H1 (cell line): ENCODE results near the gene CEACAM16. TPM values are rescaled to one million over a fixed set of nuclear protein-coding genes. Genes with fewer than 3 reads are reported as not detected.
A peak's percentile ranks its signal among the peaks of the same experiment; 100 is the strongest.

Source experiments
- CTCF ChIA-PET: fragments of 300-600 bp; sonication (Branson Sonifier 250); formaldehyde crosslinking; loops from one replicate; lab custom pipeline; 2021; ENCODE audit not compliant: partially characterized antibody; lab: Charles Lee
- POLR2A ChIA-PET: fragments of 300-600 bp; sonication (Branson Sonifier 250); formaldehyde crosslinking; loops from one replicate; lab custom pipeline; 2021; ENCODE audit warnings: inconsistent platforms; ENCODE audit not compliant: partially characterized antibody; lab: Charles Lee
- DNase-seq, 2 experiments: peaks; one replicate each; pipeline versions ENCODE4 v3.0.0 to v3.0.0-alpha.2; 2010 to 2022; ENCODE audit warnings: low spot score in 2 of 2, low read depth in 1 of 2, mixed read lengths in 1 of 2
- FAIRE-seq: peaks from 2 replicates; lab custom pipeline; 2011; peaks lifted over from hg19 to GRCh38; lab: Jason Lieb, UNC
- H2AFZ ChIP-seq: 2 replicates; pipeline ENCODE4 v1.8.1; 2012; ENCODE audit warnings: low read length, inconsistent platforms
- H2AK5ac ChIP-seq: 2 replicates; pipeline ENCODE4 v1.6.1; 2013; ENCODE audit warnings: low read depth, low read length
- H2BK120ac ChIP-seq: replicated peaks from 2 replicates; pipeline ENCODE3; 2013; ENCODE audit warnings: low read depth, low read length, inconsistent platforms
- H2BK12ac ChIP-seq: 2 replicates; pipeline ENCODE4 v1.6.1; 2013; ENCODE audit warnings: low read depth, low read length
- H2BK15ac ChIP-seq: 2 replicates; pipeline ENCODE4 v1.6.1; 2013; ENCODE audit warnings: low read length
- H2BK20ac ChIP-seq: 2 replicates; pipeline ENCODE4 v1.6.1; 2013; ENCODE audit warnings: low read length
- H2BK5ac ChIP-seq: 2 replicates; pipeline ENCODE4 v1.6.1; 2013; ENCODE audit warnings: low read depth, low read length
- H3K14ac ChIP-seq: 2 replicates; pipeline ENCODE4 v1.6.1; 2013; ENCODE audit warnings: inconsistent platforms; ENCODE audit not compliant: insufficient read length
- H3K18ac ChIP-seq: 2 replicates; pipeline ENCODE4 v1.6.1; 2013; ENCODE audit warnings: low read length; ENCODE audit errors: extremely low read depth
- H3K23ac ChIP-seq: 2 replicates; pipeline ENCODE4 v1.6.1; 2013; ENCODE audit warnings: inconsistent platforms; ENCODE audit not compliant: insufficient read length
- H3K23me2 ChIP-seq: 2 replicates; pipeline ENCODE4 v1.6.1; 2013; ENCODE audit warnings: low read depth, low read length
- H3K27ac ChIP-seq: 2 replicates; pipeline ENCODE4 v1.6.1; 2011; ENCODE audit warnings: low read depth, low read length, inconsistent platforms
- H3K27me3 ChIP-seq, 4 experiments: replicated peaks in 1 of 4; 1 replicate in 1 of 4; 2 replicates in 3 of 4; pipeline versions ENCODE4 v1.6.1 to v1.8.1; 2011 to 2013; ENCODE audit warnings: low read length in 3 of 4, mild to moderate bottlenecking in 3 of 4, inconsistent platforms in 2 of 4, mixed read lengths in 2 of 4, moderate library complexity in 1 of 4; ENCODE audit not compliant: control insufficient read depth in 3 of 4, insufficient read depth in 3 of 4; ENCODE audit errors: extremely low read depth in 1 of 4
- H3K36me3 ChIP-seq, 4 experiments: 2 replicates each; pipeline versions ENCODE4 v1.6.1 to v1.8.1; 2011 to 2013; ENCODE audit warnings: mild to moderate bottlenecking in 4 of 4, low read length in 3 of 4, moderate library complexity in 2 of 4, control low read depth in 1 of 4, inconsistent platforms in 1 of 4; ENCODE audit not compliant: insufficient read depth in 4 of 4, control insufficient read depth in 2 of 4
- H3K4ac ChIP-seq: replicated peaks from 2 replicates; pipeline ENCODE3; 2013; ENCODE audit warnings: low read length, low read depth, mixed read lengths, inconsistent platforms; ENCODE audit not compliant: insufficient read length
- H3K4me1 ChIP-seq, 4 experiments: replicated peaks in 1 of 4; 1 replicate in 1 of 4; 2 replicates in 3 of 4; pipeline versions ENCODE4 v1.6.1 to v1.8.1; 2011 to 2013; ENCODE audit warnings: low read length in 3 of 4, inconsistent platforms in 2 of 4, mixed read lengths in 1 of 4; ENCODE audit not compliant: insufficient read depth in 4 of 4, control insufficient read depth in 3 of 4
- H3K4me2 ChIP-seq, 2 experiments: 2 replicates each; pipeline versions ENCODE4 v1.6.1 to v1.8.1; 2011 to 2013; ENCODE audit warnings: low read depth in 2 of 2, low read length in 2 of 2, control low read depth in 1 of 2, inconsistent platforms in 1 of 2, mild to moderate bottlenecking in 1 of 2; ENCODE audit not compliant: insufficient read depth in 1 of 2
- H3K4me3 ChIP-seq, 4 experiments: fragments of 200-600, 300-600 bp in 1 of 4; sonication (generic), shearing (Covaris generic), sonication (Bioruptor Twin) in 1 of 4; 2 replicates each; pipeline versions ENCODE4 v1.5.1 to v1.8.1; 2011 to 2016; ENCODE audit warnings: low read length in 4 of 4, low read depth in 3 of 4, control low read depth in 2 of 4, inconsistent platforms in 2 of 4, mild to moderate bottlenecking in 2 of 4, mixed read lengths in 1 of 4, moderate library complexity in 1 of 4; ENCODE audit not compliant: insufficient read depth in 2 of 4; ENCODE audit errors: extremely low read depth in 1 of 4
- H3K56ac ChIP-seq: replicated peaks from 2 replicates; pipeline ENCODE3; 2013; ENCODE audit warnings: low read depth, mild to moderate bottlenecking, mixed read lengths, low read length, inconsistent platforms; ENCODE audit not compliant: insufficient read length
- H3K79me1 ChIP-seq: 2 replicates; pipeline ENCODE4 v1.6.1; 2013; ENCODE audit warnings: low read depth, low read length, control low read depth
- H3K79me2 ChIP-seq, 2 experiments: 2 replicates each; pipeline versions ENCODE4 v1.6.1 to v1.8.1; 2012 to 2013; ENCODE audit warnings: low read length in 2 of 2, mild to moderate bottlenecking in 2 of 2, inconsistent platforms in 1 of 2; ENCODE audit not compliant: insufficient read depth in 2 of 2, control insufficient read depth in 1 of 2
- H3K9ac ChIP-seq, 4 experiments: replicated peaks in 1 of 4; 1 replicate in 1 of 4; 2 replicates in 3 of 4; pipeline versions ENCODE4 v1.6.1 to v1.8.1; 2011 to 2013; ENCODE audit warnings: low read depth in 3 of 4, low read length in 3 of 4, control low read depth in 2 of 4, mild to moderate bottlenecking in 2 of 4, moderate library complexity in 2 of 4, inconsistent platforms in 1 of 4; ENCODE audit errors: extremely low read depth in 1 of 4
- H3K9me3 ChIP-seq, 2 experiments: 2 replicates each; pipeline versions ENCODE4 v1.6.1 to v1.8.1; 2012 to 2013; ENCODE audit warnings: mild to moderate bottlenecking in 2 of 2, moderate library complexity in 2 of 2, control low read depth in 1 of 2, inconsistent platforms in 1 of 2, low read depth in 1 of 2, low read length in 1 of 2, mixed read lengths in 1 of 2; ENCODE audit not compliant: insufficient read depth in 2 of 2
- H4K20me1 ChIP-seq, 2 experiments: replicated peaks in 1 of 2; 2 replicates each; pipeline versions ENCODE3 to v1.8.1; 2011 to 2013; ENCODE audit warnings: inconsistent platforms in 2 of 2, low read length in 2 of 2, mild to moderate bottlenecking in 1 of 2; ENCODE audit not compliant: insufficient read depth in 2 of 2, control insufficient read depth in 1 of 2
- H4K5ac ChIP-seq: 2 replicates; pipeline ENCODE4 v1.6.1; 2013; ENCODE audit warnings: low read length, low read depth, mixed read lengths, inconsistent platforms; ENCODE audit not compliant: insufficient read length
- H4K8ac ChIP-seq: 2 replicates; pipeline ENCODE4 v1.8.0; 2013; ENCODE audit warnings: mild to moderate bottlenecking, moderate library complexity, low read length, inconsistent platforms; ENCODE audit not compliant: insufficient read depth; ENCODE audit errors: extremely low read depth
- H4K91ac ChIP-seq: replicated peaks from 2 replicates; pipeline ENCODE3; 2013; ENCODE audit warnings: low read length, mixed read lengths, inconsistent platforms; ENCODE audit not compliant: insufficient read length
- EGR1 ChIP-seq: IDR thresholded peaks from 2 replicates; pipeline ENCODE4 v1.6.1; 2011; ENCODE audit warnings: low read depth, low read length, borderline replicate concordance
- GABPA ChIP-seq: IDR thresholded peaks from 2 replicates; pipeline ENCODE4 v1.6.1; 2011; ENCODE audit warnings: mild to moderate bottlenecking, low read length, moderate library complexity, borderline replicate concordance; ENCODE audit not compliant: insufficient read depth
- HDAC6 ChIP-seq: IDR thresholded peaks from one replicate; pipeline ENCODE4 v1.7.1; 2012; ENCODE audit warnings: low read depth, mild to moderate bottlenecking, inconsistent platforms, low read length, moderate library complexity
- JUND ChIP-seq: IDR thresholded peaks from 2 replicates; pipeline ENCODE4 v1.6.1; 2011; ENCODE audit warnings: mild to moderate bottlenecking, improper control_type of control experiment, low read length
- POU5F1 ChIP-seq: IDR thresholded peaks from 2 replicates; pipeline ENCODE4 v1.6.1; 2011; ENCODE audit warnings: low read depth, mild to moderate bottlenecking, low read length, moderate library complexity
- RNF2 ChIP-seq: fragments of 200-900, 300-1000 bp; sonication (generic); IDR thresholded peaks from 2 replicates; pipeline ENCODE4 v1.7.1; 2016; ENCODE audit warnings: borderline replicate concordance, low read depth, mild to moderate bottlenecking, antibody characterized with exemption, low read length; ENCODE audit not compliant: poor library complexity, severe bottlenecking; ENCODE audit errors: missing control alignments
- SP1 ChIP-seq: IDR thresholded peaks from 2 replicates; pipeline ENCODE4 v1.6.1; 2011; ENCODE audit warnings: low read depth, low read length
- SRF ChIP-seq: IDR thresholded peaks from 2 replicates; pipeline ENCODE4 v1.6.1; 2011; ENCODE audit warnings: mild to moderate bottlenecking, low read depth, low read length, moderate library complexity
- TEAD4 ChIP-seq: IDR thresholded peaks from 2 replicates; pipeline ENCODE4 v1.6.1; 2012; ENCODE audit warnings: low read depth, low read length, inconsistent platforms, mixed read lengths
- USF2 ChIP-seq: IDR thresholded peaks from 2 replicates; pipeline ENCODE4 v1.6.1; 2011; ENCODE audit warnings: low read length, improper control_type of control experiment
- YY1 ChIP-seq: IDR thresholded peaks from 2 replicates; pipeline ENCODE4 v1.6.1; 2011; ENCODE audit warnings: low read depth, mild to moderate bottlenecking, low read length
- WGBS, 2 experiments: shearing (Covaris generic) in 1 of 2; methylation state at CpG; one replicate each; pipeline versions ENCODE4 v1.1.6 to v1.1.7; 2013 to 2015; ENCODE audit warnings: low lambda C conversion rate in 2 of 2, mixed read lengths in 2 of 2, inconsistent platforms in 1 of 2, low coverage in 1 of 2, missing lambda C conversion rate in 1 of 2; ENCODE audit not compliant: insufficient replicate concordance in 2 of 2, insufficient coverage in 1 of 2, insufficient read length in 1 of 2; ENCODE audit errors: extremely low coverage in 1 of 2, missing lambda C conversion rate in 1 of 2; 5-methylcytosine and 5-hydroxymethylcytosine counted together
- polyA plus RNA-seq, 7 experiments: library from polyadenylated mRNA; depleted of rRNA in 3 of 7; stranded (reverse) in 5 of 7; unstranded in 2 of 7; fragments of >200 nt in 5 of 7; fragments of 200-250 nt in 2 of 7; gene quantifications; 1 replicate in 5 of 7; 2 replicates in 1 of 7; 4 replicates in 1 of 7; pipeline versions ENCODE4 v1.2.1 to v1.2.3, GENCODE V29; 2011 to 2013; ENCODE audit warnings: missing spikeins in 2 of 7, mixed read lengths in 2 of 7
- total RNA-seq: library from RNA; stranded (reverse); fragmentation: NEBNext Ultra II Directional; extraction: Animal tissue kit (Norgen Biotek cat#: 25700); gene quantifications from 2 replicates; pipeline ENCODE4 v1.2.1, GENCODE V29; 2021

Gene CEACAM16
- total and polyA plus RNA-seq, 2 of the 8 experiments (the other 6 are each of a cell fraction or from before 2014, with no cell fraction given): not detected

- no peak overlapping the region for H3K4me2 ChIP-seq
- no peak overlapping the region for H2BK5ac ChIP-seq
- H3K27ac ChIP-seq: no peak overlapping the region
- H2BK20ac ChIP-seq: no peak overlapping the region
- H4K91ac ChIP-seq: no peak overlapping the region
- POLR2A ChIA-PET: interaction anchor here (0.6 to 2.3 kb wide), 4 partner anchors 10 to 23 kb away, joined by 3 to 4 read pairs (median 3); partner anchors contain the start of gene BCL3
- H2AFZ ChIP-seq: no peak overlapping the region
- DNase-seq: no peak
- no peaks in the 10 kb centered on the region; a peak in 1 of 7 replicates for H3K27me3 ChIP-seq
- no peak for TF ChIP-seq RNF2
- TF ChIP-seq TEAD4: no peak
- no peak for TF ChIP-seq GABPA
- no peak for TF ChIP-seq POU5F1
- no peak for TF ChIP-seq SRF
- no peak for TF ChIP-seq JUND
- no peak for TF ChIP-seq SP1
- no peak for TF ChIP-seq HDAC6
- TF ChIP-seq EGR1: no peak
- no peak for TF ChIP-seq USF2
- TF ChIP-seq YY1: no peak
- no peak overlapping the region for H3K56ac ChIP-seq
- H3K36me3 ChIP-seq: no peaks in the 10 kb centered on the region
- H3K23me2 ChIP-seq: no peaks in the 10 kb centered on the region
- no peak overlapping the region for H3K4me3 ChIP-seq
- no peaks in the 10 kb centered on the region for H3K79me2 ChIP-seq
- H4K5ac ChIP-seq: no peak overlapping the region
- no peak for FAIRE-seq
- no peak overlapping the region for H3K9ac ChIP-seq
- CTCF ChIA-PET: interaction anchor here (0.8 to 20.6 kb wide), 14 partner anchors 10 to 157 kb away, joined by 3 to 468 read pairs (median 4); partner anchors contain the start of gene NECTIN2
- no peak overlapping the region for H4K8ac ChIP-seq
- no peaks in the 10 kb centered on the region for H4K20me1 ChIP-seq
- H3K4ac ChIP-seq: no peak overlapping the region
- no peak overlapping the region for H3K23ac ChIP-seq
- no peak overlapping the region for H2AK5ac ChIP-seq
- no peak overlapping the region for H2BK120ac ChIP-seq
- H3K14ac ChIP-seq: no peak overlapping the region
- no peaks in the 10 kb centered on the region for H3K4me1 ChIP-seq
- 84% methylated on average over 6 of the region's 6 CpGs; no CpG with 5 or more reads in 1 of the 2 experiments for WGBS, 2 experiments
- 0 out of 2 replicates have a peak overlapping the region, but pooled peaks have one; percentile 61 for H2BK15ac ChIP-seq
- H3K9me3 ChIP-seq: no peaks in the 10 kb centered on the region
- H2BK12ac ChIP-seq: no peak overlapping the region
- H3K18ac ChIP-seq: no peak overlapping the region
- H3K79me1 ChIP-seq: no peaks in the 10 kb centered on the region
Measured at GRCh38 chr19:44728178-44728577, 29.2 kb downstream of the CEACAM16 start.
